ENCODE results near the gene CDK5RAP2. TPM values are rescaled to one million over a fixed set of nuclear protein-coding genes. Genes with fewer than 3 reads are reported as not detected.

CDK5RAP2 gene
- total and polyA plus RNA-seq, 2 donors (not counting 1 experiment from before 2014, with no cell fraction given): 17.7 to 48.6 TPM

GRCh38 chr9:120474591-120475243 lies 105.2 kb downstream of the CDK5RAP2 start:
- Histone ChIP-seq H3K27ac (ENCODE audit: insufficient read depth, low read length) (peak overlapping the region; percentile 7), H2AFZ (ENCODE audit: low read length) (no peak overlapping the region)
- TF ChIP-seq EZH2 (IDR thresholded peaks at IDR 0.05; ENCODE audit: low read length, missing control alignments): no peak
- no peak for TF ChIP-seq CTCF (conservative IDR thresholded peaks at IDR 0.05 in 1 of 2, IDR thresholded peaks at IDR 0.05 in 1 of 2; ENCODE audit: low read depth in 1 of 2, low read length in 2 of 2)

GRCh38 chr9:120473608-120474007 lies 106.4 kb downstream of the CDK5RAP2 start:
- TF ChIP-seq CTCF (conservative IDR thresholded peaks at IDR 0.05 in 1 of 2, IDR thresholded peaks at IDR 0.05 in 1 of 2; ENCODE audit: low read depth in 1 of 2, low read length in 2 of 2): no peak
- TF ChIP-seq EZH2 (IDR thresholded peaks at IDR 0.05; ENCODE audit: low read length, missing control alignments): no peak
- Histone ChIP-seq H3K9me3 (ENCODE audit: control insufficient read depth, insufficient read depth, low read depth, low read length) (no peaks in the 10 kb centered on the region), H3K27ac (ENCODE audit: insufficient read depth, low read length) (no peak overlapping the region), H3K9ac (ENCODE audit: insufficient read depth, low read length) (no peak overlapping the region), H3K36me3 (ENCODE audit: control insufficient read depth, insufficient read depth, low read length) (peaks cover 1% of the 10 kb centered on the region), H3K4me3 (replicated peaks in 1 of 4; ENCODE audit: control extremely low read depth in 1 of 4, insufficient read depth in 1 of 4, low read depth in 3 of 4, low read length in 4 of 4) (no peak overlapping the region), H3K4me2 (ENCODE audit: extremely low read depth, insufficient read depth, low read length) (no peak overlapping the region), H2AFZ (ENCODE audit: low read length) (no peak overlapping the region), H3K27me3 (ENCODE audit: control insufficient read depth, insufficient read depth, low read length) (no peaks in the 10 kb centered on the region), H3K79me2 (ENCODE audit: control insufficient read depth, insufficient read depth, low read length) (no peaks in the 10 kb centered on the region), H4K20me1 (ENCODE audit: control insufficient read depth, extremely low read depth, insufficient read depth, low read length) (no peaks in the 10 kb centered on the region), H3K4me1 (ENCODE audit: control insufficient read depth, extremely low read depth, insufficient read depth, low read length) (peaks cover 8% of the 10 kb centered on the region)
- DNase-seq (ENCODE audit: low read depth in 2 of 2): no peak

More at GRCh38 chr9:120474591-120475243, 105.2 kb downstream of the CDK5RAP2 start:
- H3K9me3 ChIP-seq (ENCODE audit: control insufficient read depth, insufficient read depth, low read depth, low read length): no peaks in the 10 kb centered on the region
- no peak overlapping the region for H3K9ac ChIP-seq (ENCODE audit: insufficient read depth, low read length)
- H3K4me1 ChIP-seq (ENCODE audit: control insufficient read depth, extremely low read depth, insufficient read depth, low read length): peaks cover 8% of the 10 kb centered on the region
- peak; percentile 17 to 60 for DNase-seq (ENCODE audit: low read depth in 2 of 2)
- no peak overlapping the region for H3K4me3 ChIP-seq (replicated peaks in 1 of 4; ENCODE audit: control extremely low read depth in 1 of 4, insufficient read depth in 1 of 4, low read depth in 3 of 4, low read length in 4 of 4)
- H3K27me3 ChIP-seq (ENCODE audit: control insufficient read depth, insufficient read depth, low read length): no peaks in the 10 kb centered on the region
- peaks cover 1% of the 10 kb centered on the region for H3K36me3 ChIP-seq (ENCODE audit: control insufficient read depth, insufficient read depth, low read length)
- H3K79me2 ChIP-seq (ENCODE audit: control insufficient read depth, insufficient read depth, low read length): no peaks in the 10 kb centered on the region
- H4K20me1 ChIP-seq (ENCODE audit: control insufficient read depth, extremely low read depth, insufficient read depth, low read length): no peaks in the 10 kb centered on the region
- H3K4me2 ChIP-seq (ENCODE audit: extremely low read depth, insufficient read depth, low read length): no peak overlapping the region

- no peak for DNase-seq (ENCODE audit: low read depth in 2 of 2)
- H3K9me3 ChIP-seq (ENCODE audit: control insufficient read depth, insufficient read depth, low read depth, low read length): no peaks in the 10 kb centered on the region
Measured at GRCh38 chr9:120465685-120466407, 114.1 kb downstream of the CDK5RAP2 start.

More at GRCh38 chr9:120465685-120466407, 114.1 kb downstream of the CDK5RAP2 start:
- Histone ChIP-seq H3K9ac (ENCODE audit: insufficient read depth, low read length) (no peak overlapping the region), H2AFZ (ENCODE audit: low read length) (no peak overlapping the region), H4K20me1 (ENCODE audit: control insufficient read depth, extremely low read depth, insufficient read depth, low read length) (no peaks in the 10 kb centered on the region), H3K27me3 (ENCODE audit: control insufficient read depth, insufficient read depth, low read length) (no peaks in the 10 kb centered on the region), H3K4me2 (ENCODE audit: extremely low read depth, insufficient read depth, low read length) (no peak overlapping the region), H3K4me1 (ENCODE audit: control insufficient read depth, extremely low read depth, insufficient read depth, low read length) (peaks cover 3% of the 10 kb centered on the region), H3K36me3 (ENCODE audit: control insufficient read depth, insufficient read depth, low read length) (peaks cover 1% of the 10 kb centered on the region), H3K79me2 (ENCODE audit: control insufficient read depth, insufficient read depth, low read length) (no peaks in the 10 kb centered on the region), H3K27ac (ENCODE audit: insufficient read depth, low read length) (no peak overlapping the region), H3K4me3 (replicated peaks in 1 of 4; ENCODE audit: control extremely low read depth in 1 of 4, insufficient read depth in 1 of 4, low read depth in 3 of 4, low read length in 4 of 4) (no peak overlapping the region)
- TF ChIP-seq CTCF (conservative IDR thresholded peaks at IDR 0.05 in 1 of 2, IDR thresholded peaks at IDR 0.05 in 1 of 2; ENCODE audit: low read depth in 1 of 2, low read length in 2 of 2) (no peak), EZH2 (IDR thresholded peaks at IDR 0.05; ENCODE audit: low read length, missing control alignments) (no peak)

Data from fibroblast of lung (primary cell).